OCI-LY1 (cell line): Measurements from ENCODE around the gene PACRG.

Experiments
- EZH2 ChIP-seq: fragments of 200-600 bp; sonication (generic), shearing (Covaris generic); IDR thresholded peaks from 2 replicates; pipeline ENCODE4 v1.8.0; 2017; ENCODE audit warnings: borderline replicate concordance, mixed run types, mild to moderate bottlenecking, antibody characterized with exemption, low read length, moderate library complexity, mixed read lengths
- TF ChIP-seq, protein P1 (sequence below): fragments of 200-600 bp; sonication (generic), shearing (Covaris generic); IDR thresholded peaks from 2 replicates; pipeline ENCODE4 v1.5.1; 2017; ENCODE audit warnings: mild to moderate bottlenecking, antibody characterized with exemption, low read length, moderate library complexity, mixed read lengths

- TF ChIP-seq, protein P1, sequence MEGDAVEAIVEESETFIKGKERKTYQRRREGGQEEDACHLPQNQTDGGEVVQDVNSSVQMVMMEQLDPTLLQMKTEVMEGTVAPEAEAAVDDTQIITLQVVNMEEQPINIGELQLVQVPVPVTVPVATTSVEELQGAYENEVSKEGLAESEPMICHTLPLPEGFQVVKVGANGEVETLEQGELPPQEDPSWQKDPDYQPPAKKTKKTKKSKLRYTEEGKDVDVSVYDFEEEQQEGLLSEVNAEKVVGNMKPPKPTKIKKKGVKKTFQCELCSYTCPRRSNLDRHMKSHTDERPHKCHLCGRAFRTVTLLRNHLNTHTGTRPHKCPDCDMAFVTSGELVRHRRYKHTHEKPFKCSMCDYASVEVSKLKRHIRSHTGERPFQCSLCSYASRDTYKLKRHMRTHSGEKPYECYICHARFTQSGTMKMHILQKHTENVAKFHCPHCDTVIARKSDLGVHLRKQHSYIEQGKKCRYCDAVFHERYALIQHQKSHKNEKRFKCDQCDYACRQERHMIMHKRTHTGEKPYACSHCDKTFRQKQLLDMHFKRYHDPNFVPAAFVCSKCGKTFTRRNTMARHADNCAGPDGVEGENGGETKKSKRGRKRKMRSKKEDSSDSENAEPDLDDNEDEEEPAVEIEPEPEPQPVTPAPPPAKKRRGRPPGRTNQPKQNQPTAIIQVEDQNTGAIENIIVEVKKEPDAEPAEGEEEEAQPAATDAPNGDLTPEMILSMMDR, result no peak
- no peak for TF ChIP-seq EZH2
Measured at GRCh38 chr6:163337958-163338357, 610.2 kb downstream of the PACRG start.
